OCI-LY7 (cell line): ENCODE results near the gene CRHR1.

Experiments
- EZH2phosphoT487 ChIP-seq: fragments of 200-600 bp; sonication (generic); IDR thresholded peaks from 2 replicates; pipeline ENCODE4 v1.6.1; 2018; ENCODE audit warnings: low read depth, borderline replicate concordance, mild to moderate bottlenecking, mixed run types, antibody characterized with exemption, low read length, moderate library complexity, mixed read lengths
- TF ChIP-seq, protein P1 (sequence below): fragments of 200-600 bp; sonication (generic); conservative IDR thresholded peaks from 2 replicates; pipeline ENCODE4 v1.5.1; 2014; ENCODE audit warnings: mild to moderate bottlenecking, antibody characterized with exemption, low read length, moderate library complexity, mixed read lengths

DNA sequence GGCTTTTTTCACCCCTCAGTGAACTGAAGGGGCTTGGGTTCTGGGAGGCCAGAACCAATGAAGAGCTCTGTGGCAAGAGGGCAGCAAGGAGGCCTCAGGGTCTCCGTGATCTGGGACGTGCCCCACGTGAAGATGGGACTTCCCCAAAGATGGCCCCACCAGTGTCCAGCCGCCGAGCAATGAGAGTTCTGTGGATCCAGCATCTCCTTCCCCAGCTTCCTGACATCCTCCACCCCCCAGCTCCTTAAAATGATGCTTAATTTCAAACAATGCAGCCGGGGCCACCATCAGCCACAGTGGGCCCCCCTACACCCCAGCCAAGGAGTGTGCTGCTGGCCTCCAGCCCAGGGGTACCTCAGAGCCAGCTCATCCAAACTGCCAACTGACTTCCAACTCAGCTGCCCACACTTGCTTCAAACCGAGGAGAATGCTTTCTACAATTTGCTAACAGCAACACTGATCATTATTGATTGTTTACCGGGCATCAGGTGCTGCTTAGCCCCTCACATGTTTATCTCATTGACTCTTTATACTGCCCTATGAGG is 54.7 kb downstream of the CRHR1 start:
- TF ChIP-seq, protein P1, sequence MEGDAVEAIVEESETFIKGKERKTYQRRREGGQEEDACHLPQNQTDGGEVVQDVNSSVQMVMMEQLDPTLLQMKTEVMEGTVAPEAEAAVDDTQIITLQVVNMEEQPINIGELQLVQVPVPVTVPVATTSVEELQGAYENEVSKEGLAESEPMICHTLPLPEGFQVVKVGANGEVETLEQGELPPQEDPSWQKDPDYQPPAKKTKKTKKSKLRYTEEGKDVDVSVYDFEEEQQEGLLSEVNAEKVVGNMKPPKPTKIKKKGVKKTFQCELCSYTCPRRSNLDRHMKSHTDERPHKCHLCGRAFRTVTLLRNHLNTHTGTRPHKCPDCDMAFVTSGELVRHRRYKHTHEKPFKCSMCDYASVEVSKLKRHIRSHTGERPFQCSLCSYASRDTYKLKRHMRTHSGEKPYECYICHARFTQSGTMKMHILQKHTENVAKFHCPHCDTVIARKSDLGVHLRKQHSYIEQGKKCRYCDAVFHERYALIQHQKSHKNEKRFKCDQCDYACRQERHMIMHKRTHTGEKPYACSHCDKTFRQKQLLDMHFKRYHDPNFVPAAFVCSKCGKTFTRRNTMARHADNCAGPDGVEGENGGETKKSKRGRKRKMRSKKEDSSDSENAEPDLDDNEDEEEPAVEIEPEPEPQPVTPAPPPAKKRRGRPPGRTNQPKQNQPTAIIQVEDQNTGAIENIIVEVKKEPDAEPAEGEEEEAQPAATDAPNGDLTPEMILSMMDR = no peak
- TF ChIP-seq EZH2phosphoT487 = no peak
